Keratinocyte (primary cell): Measurements from ENCODE around the gene WNT9B. TPM values are rescaled to one million over a fixed set of nuclear protein-coding genes. Genes with fewer than 3 reads are reported as not detected.

ENCODE experiments used
- DNase-seq: peaks from one replicate; pipeline ENCODE4 v3.0.0-alpha.2; 2011; ENCODE audit warnings: low read depth, missing footprints, low spot score
- FAIRE-seq: peaks from 2 replicates; lab custom pipeline; 2011; peaks lifted over from hg19 to GRCh38; lab: Jason Lieb, UNC
- H2AFZ ChIP-seq: 2 replicates; pipeline ENCODE4 v1.6.0; 2012; ENCODE audit warnings: low read length, control low read depth, inconsistent platforms; ENCODE audit not compliant: control insufficient read depth
- H3K27ac ChIP-seq: 2 replicates; pipeline ENCODE4 v1.5.1; 2011; ENCODE audit warnings: low read length; ENCODE audit not compliant: control insufficient read depth, insufficient read depth
- H3K27me3 ChIP-seq: 3 replicates; pipeline ENCODE4 v1.6.0; 2011; ENCODE audit warnings: low read length; ENCODE audit not compliant: control insufficient read depth, insufficient read depth; ENCODE audit errors: extremely low read depth
- H3K36me3 ChIP-seq, 2 experiments: 2 replicates in 1 of 2; 3 replicates in 1 of 2; pipeline ENCODE4 v1.5.1; 2011; ENCODE audit warnings: low read length in 2 of 2, mild to moderate bottlenecking in 1 of 2; ENCODE audit not compliant: control insufficient read depth in 2 of 2, insufficient read depth in 2 of 2; ENCODE audit errors: extremely low read depth in 1 of 2
- H3K4me1 ChIP-seq: 3 replicates; pipeline ENCODE4 v1.5.1; 2011; ENCODE audit warnings: low read length; ENCODE audit not compliant: control insufficient read depth, insufficient read depth; ENCODE audit errors: extremely low read depth
- H3K4me2 ChIP-seq: 3 replicates; pipeline ENCODE4 v1.6.0; 2011; ENCODE audit warnings: low read depth, low read length; ENCODE audit not compliant: control insufficient read depth, insufficient read depth; ENCODE audit errors: extremely low read depth
- H3K4me3 ChIP-seq, 3 experiments: fragments of 200-600 bp in 1 of 3; sonication (generic) in 1 of 3; 2 replicates in 2 of 3; 3 replicates in 1 of 3; pipeline ENCODE4 v1.5.1; 2011 to 2016; ENCODE audit warnings: low read length in 3 of 3, mild to moderate bottlenecking in 3 of 3, control low read depth in 2 of 3, inconsistent platforms in 1 of 3, low read depth in 1 of 3, mixed read lengths in 1 of 3, mixed run types in 1 of 3, moderate library complexity in 1 of 3; ENCODE audit not compliant: control insufficient read depth in 2 of 3, insufficient read depth in 2 of 3; ENCODE audit errors: extremely low read depth in 1 of 3
- H3K79me2 ChIP-seq: 2 replicates; pipeline ENCODE4 v1.6.0; 2012; ENCODE audit warnings: low read length; ENCODE audit not compliant: control insufficient read depth, insufficient read depth
- H3K9ac ChIP-seq: 3 replicates; pipeline ENCODE4 v1.6.0; 2011; ENCODE audit warnings: low read length; ENCODE audit not compliant: control insufficient read depth, insufficient read depth; ENCODE audit errors: extremely low read depth
- H3K9me1 ChIP-seq: 3 replicates; pipeline ENCODE4 v1.6.0; 2011; ENCODE audit warnings: low read length; ENCODE audit not compliant: control insufficient read depth, insufficient read depth; ENCODE audit errors: extremely low read depth
- H3K9me3 ChIP-seq: 2 replicates; pipeline ENCODE4 v1.5.1; 2012; ENCODE audit warnings: low read depth, low read length; ENCODE audit not compliant: control insufficient read depth
- H4K20me1 ChIP-seq: 3 replicates; pipeline ENCODE4 v1.6.0; 2011; ENCODE audit warnings: low read length; ENCODE audit not compliant: control insufficient read depth, insufficient read depth; ENCODE audit errors: extremely low read depth
- CTCF ChIP-seq, 3 experiments: IDR thresholded peaks in 1 of 3; conservative IDR thresholded peaks in 1 of 3; optimal IDR thresholded peaks in 1 of 3; 2 replicates in 2 of 3; 3 replicates in 1 of 3; pipeline versions ENCODE3 to v1.5.1; 2011; ENCODE audit warnings: low read length in 3 of 3, mild to moderate bottlenecking in 3 of 3, moderate library complexity in 2 of 3, control low read depth in 1 of 3, inconsistent platforms in 1 of 3; ENCODE audit not compliant: insufficient read depth in 2 of 3; ENCODE audit errors: extremely low read depth in 1 of 3
- EZH2 ChIP-seq: IDR thresholded peaks from one replicate; pipeline ENCODE4 v1.6.1; 2012; ENCODE audit warnings: inconsistent platforms, mild to moderate bottlenecking, low read length, moderate library complexity
- dilution Hi-C: fragments of 300-500 bp; cut with MboI; formaldehyde crosslinking; loops from one replicate; pipeline ENCODE4 v1.7.0; 2020; ENCODE audit warnings: low sequenced_read_pairs; ENCODE audit not compliant: extremely low pct_ligation_motif_present
- polyA plus RNA-seq, 5 experiments: library from polyadenylated mRNA; depleted of rRNA in 3 of 5; stranded (reverse) in 3 of 5; stranded (forward) in 1 of 5; unstranded in 1 of 5; fragments of >200 nt; gene quantifications; 1 replicate in 1 of 5; 2 replicates in 3 of 5; 3 replicates in 1 of 5; pipeline versions ENCODE4 v1.2.1 to v1.2.3, GENCODE V29; 2011 to 2012; ENCODE audit warnings: missing spikeins in 2 of 5, low read depth in 1 of 5, low replicate concordance in 1 of 5

The WNT9B gene
- polyA plus RNA-seq, 1 donor (not counting 4 experiments of a cell fraction or from before 2014, with no cell fraction given): not detected

GRCh38 chr17:46881015-46881414 lies 29.6 kb downstream of the WNT9B start:
- Histone ChIP-seq H3K9me3 (no peaks in the 10 kb centered on the region), H3K4me1 (no peaks in the 10 kb centered on the region), H3K9ac (no peak overlapping the region), H3K9me1 (no peaks in the 10 kb centered on the region), H2AFZ (no peak overlapping the region), H3K4me2 (no peak overlapping the region), H4K20me1 (no peaks in the 10 kb centered on the region), H3K4me3 (no peak overlapping the region), H3K79me2 (no peaks in the 10 kb centered on the region), H3K27me3 (peaks cover 10% of the 10 kb centered on the region), H3K36me3 (no peaks in the 10 kb centered on the region), H3K27ac (no peak overlapping the region)
- TF ChIP-seq EZH2 (no peak), CTCF (optimal IDR thresholded peaks at IDR 0.05 in 1 of 3, IDR thresholded peaks at IDR 0.05 in 1 of 3, conservative IDR thresholded peaks at IDR 0.05 in 1 of 3; ENCODE audit: extremely low read depth in 1 of 3, insufficient read depth in 2 of 3, low read length in 3 of 3) (no peak)
- dilution Hi-C loops: no loop called here
- no peak for FAIRE-seq
- DNase-seq: no peak

GRCh38 chr17:46882666-46883065 lies 31.3 kb downstream of the WNT9B start:
- Histone ChIP-seq H3K79me2 (no peaks in the 10 kb centered on the region), H3K4me3 (no peak overlapping the region), H3K9me3 (no peaks in the 10 kb centered on the region), H3K27me3 (peaks cover 10% of the 10 kb centered on the region), H3K36me3 (no peaks in the 10 kb centered on the region), H3K9me1 (no peaks in the 10 kb centered on the region), H3K4me1 (no peaks in the 10 kb centered on the region), H3K4me2 (no peak overlapping the region), H3K9ac (no peak overlapping the region), H2AFZ (no peak overlapping the region), H3K27ac (no peak overlapping the region), H4K20me1 (no peaks in the 10 kb centered on the region)
- no peak for FAIRE-seq
- TF ChIP-seq CTCF (optimal IDR thresholded peaks at IDR 0.05 in 1 of 3, IDR thresholded peaks at IDR 0.05 in 1 of 3, conservative IDR thresholded peaks at IDR 0.05 in 1 of 3; ENCODE audit: extremely low read depth in 1 of 3, insufficient read depth in 2 of 3, low read length in 3 of 3) (no peak), EZH2 (no peak)
- dilution Hi-C loops: no loop called here
- DNase-seq: no peak
